ENCODE measurements around the gene ADAM15. TPM values are rescaled to one million over a fixed set of nuclear protein-coding genes. Genes with fewer than 3 reads are reported as not detected.

ADAM15 gene
- total RNA-seq, 2 experiments from 2014 or later = 17.2 to 20.1 TPM

DNA sequence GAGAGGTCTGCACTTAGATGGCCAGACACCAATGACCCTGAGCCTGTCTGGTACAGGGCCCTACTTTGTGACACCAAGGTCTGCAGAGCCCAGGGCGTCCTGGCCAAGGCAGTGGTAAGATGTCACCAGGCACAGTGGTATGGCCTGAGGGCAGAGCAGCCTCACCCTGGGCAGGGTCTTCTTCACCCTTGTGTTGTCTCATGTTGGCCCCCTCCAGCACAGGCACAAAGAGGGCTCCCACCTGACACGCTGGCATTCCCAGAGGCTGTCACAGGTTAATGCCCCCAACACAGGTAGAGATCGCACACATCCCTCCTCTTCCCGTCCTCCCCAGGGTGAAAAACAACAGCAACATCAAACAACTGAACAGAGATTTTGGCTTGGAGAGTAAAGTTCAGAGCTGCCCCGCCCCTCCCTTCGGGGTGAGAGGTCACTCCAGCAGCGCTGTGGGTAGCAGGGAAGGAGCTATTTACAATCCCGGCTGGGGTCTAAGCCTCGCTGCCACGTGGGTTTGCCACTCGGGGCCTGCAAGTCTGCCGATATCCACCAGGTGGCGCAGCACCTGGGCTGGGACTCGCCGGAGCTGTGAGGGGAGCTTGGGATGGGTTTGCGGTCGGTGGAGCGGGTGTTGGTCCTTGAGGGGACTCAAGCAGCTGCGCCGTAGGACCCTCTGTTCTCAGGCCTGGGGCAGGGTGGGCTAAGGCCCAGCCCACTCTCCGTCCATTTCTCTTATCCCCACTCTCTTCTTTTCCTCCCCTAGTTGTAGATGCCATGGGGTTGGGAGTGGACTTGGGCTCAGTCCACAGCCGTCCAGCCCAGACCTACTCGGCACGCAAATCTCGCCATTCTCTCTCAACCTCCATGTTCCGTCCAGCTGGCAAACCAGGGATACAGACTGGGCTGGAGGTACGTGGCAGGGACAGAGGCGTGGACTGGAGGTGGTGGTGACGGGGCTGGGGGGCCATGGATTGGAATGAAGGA lies 40.2 kb downstream of the ADAM15 start:
- H3K27me3 Mint-ChIP-seq = no peaks in the 10 kb centered on the region
- no peaks in the 10 kb centered on the region for H3K36me3 ChIP-seq (ENCODE audit: insufficient read depth, low read length)
- no peaks in the 10 kb centered on the region for H3K27me3 ChIP-seq (ENCODE audit: control insufficient read depth in 1 of 2, insufficient read depth in 2 of 2, low read length in 2 of 2)
- no peak overlapping the region for H3K27ac Mint-ChIP-seq
- POLR2A ChIA-PET = interaction anchor here (1.0 to 1.1 kb wide), 3 partner anchors 21 to 81 kb away, joined by 3 to 9 read pairs (median 7); partner anchors contain the start of gene KRTCAP2
- H3K4me1 ChIP-seq (ENCODE audit: insufficient read depth, low read length) = peaks cover 13% of the 10 kb centered on the region
- no peak overlapping the region for H3K4me3 ChIP-seq (ENCODE audit: low read length)
- ATAC-seq (ENCODE audit: poor library complexity) = peak; percentile 91
- CTCF ChIA-PET = interaction anchor here (0.5 to 2.0 kb wide), 21 partner anchors 11 to 517 kb away, joined by 3 to 29 read pairs (median 4); partner anchors contain the start of genes ADAM15, DPM3, KRTCAP2 and PYGO2
- no peaks in the 10 kb centered on the region for H3K9me3 ChIP-seq (ENCODE audit: control insufficient read depth in 1 of 2, insufficient read depth in 1 of 2, low read length in 2 of 2)
- no peak overlapping the region for H3K27ac ChIP-seq (ENCODE audit: low read depth in 1 of 2, low read length in 2 of 2)
- intact Hi-C loops (cut with DNase I, micrococcal nuclease) = loop anchor here (1.0 to 10.0 kb wide), 5 partner anchors 36 to 503 kb away; partner anchors contain the start of gene EFNA1 (in 1 of the 2)
- peaks cover 10% of the 10 kb centered on the region for H3K4me1 Mint-ChIP-seq (ENCODE audit: low read depth)
- peak; percentile 67 to 88 (median 76) for DNase-seq
- no peaks in the 10 kb centered on the region for H3K9me3 Mint-ChIP-seq
- H3K36me3 Mint-ChIP-seq (ENCODE audit: low read depth) = no peaks in the 10 kb centered on the region
- no peak overlapping the region for H3K4me3 Mint-ChIP-seq
- TF ChIP-seq, protein P1, sequence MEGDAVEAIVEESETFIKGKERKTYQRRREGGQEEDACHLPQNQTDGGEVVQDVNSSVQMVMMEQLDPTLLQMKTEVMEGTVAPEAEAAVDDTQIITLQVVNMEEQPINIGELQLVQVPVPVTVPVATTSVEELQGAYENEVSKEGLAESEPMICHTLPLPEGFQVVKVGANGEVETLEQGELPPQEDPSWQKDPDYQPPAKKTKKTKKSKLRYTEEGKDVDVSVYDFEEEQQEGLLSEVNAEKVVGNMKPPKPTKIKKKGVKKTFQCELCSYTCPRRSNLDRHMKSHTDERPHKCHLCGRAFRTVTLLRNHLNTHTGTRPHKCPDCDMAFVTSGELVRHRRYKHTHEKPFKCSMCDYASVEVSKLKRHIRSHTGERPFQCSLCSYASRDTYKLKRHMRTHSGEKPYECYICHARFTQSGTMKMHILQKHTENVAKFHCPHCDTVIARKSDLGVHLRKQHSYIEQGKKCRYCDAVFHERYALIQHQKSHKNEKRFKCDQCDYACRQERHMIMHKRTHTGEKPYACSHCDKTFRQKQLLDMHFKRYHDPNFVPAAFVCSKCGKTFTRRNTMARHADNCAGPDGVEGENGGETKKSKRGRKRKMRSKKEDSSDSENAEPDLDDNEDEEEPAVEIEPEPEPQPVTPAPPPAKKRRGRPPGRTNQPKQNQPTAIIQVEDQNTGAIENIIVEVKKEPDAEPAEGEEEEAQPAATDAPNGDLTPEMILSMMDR (IDR thresholded peaks at IDR 0.05) = peak; percentile 91

- Histone ChIP-seq H3K9me3 (ENCODE audit: control insufficient read depth in 1 of 2, insufficient read depth in 1 of 2, low read length in 2 of 2) (no peaks in the 10 kb centered on the region), H3K4me1 (ENCODE audit: insufficient read depth, low read length) (peaks cover 9% of the 10 kb centered on the region), H3K27me3 (ENCODE audit: control insufficient read depth in 1 of 2, insufficient read depth in 2 of 2, low read length in 2 of 2) (no peaks in the 10 kb centered on the region), H3K27ac (ENCODE audit: low read depth in 1 of 2, low read length in 2 of 2) (no peak overlapping the region), H3K4me3 (ENCODE audit: low read length) (no peak overlapping the region), H3K36me3 (ENCODE audit: insufficient read depth, low read length) (no peaks in the 10 kb centered on the region)
- no peaks in the 10 kb centered on the region for H3K9me3 Mint-ChIP-seq
- CTCF ChIA-PET = interaction anchor here (0.5 to 2.0 kb wide), 19 partner anchors 12 to 516 kb away, joined by 3 to 29 read pairs (median 4); partner anchors contain the start of genes ADAM15, DPM3, KRTCAP2 and PYGO2
- intact Hi-C loops (cut with DNase I, micrococcal nuclease) = loop anchor here (5.0 to 10.0 kb wide), 3 partner anchors 35 to 503 kb away; partner anchors contain the start of gene EFNA1 (in 1 of the 2)
- H3K4me1 Mint-ChIP-seq (ENCODE audit: low read depth) = peaks cover 10% of the 10 kb centered on the region
- no peaks in the 10 kb centered on the region for H3K36me3 Mint-ChIP-seq (ENCODE audit: low read depth)
- no peaks in the 10 kb centered on the region for H3K27me3 Mint-ChIP-seq
- H3K4me3 Mint-ChIP-seq = no peak overlapping the region
- DNase-seq (peak in 1 of 14 experiments; percentile 35), ATAC-seq (ENCODE audit: poor library complexity) (no peak)
- no peak overlapping the region for H3K27ac Mint-ChIP-seq
- TF ChIP-seq, protein P1 (IDR thresholded peaks at IDR 0.05) = no peak
- POLR2A ChIA-PET = interaction anchor here (1.1 kb wide), 2 partner anchors 76 to 81 kb away, joined by 7 to 9 read pairs; partner anchors contain the start of gene KRTCAP2
These were observed 41.0 kb downstream of the ADAM15 start for GRCh38 chr1:155092131-155092530.

- Histone ChIP-seq H3K27me3 (ENCODE audit: control insufficient read depth in 1 of 2, insufficient read depth in 2 of 2, low read length in 2 of 2) (no peaks in the 10 kb centered on the region), H3K27ac (ENCODE audit: low read depth in 1 of 2, low read length in 2 of 2) (no peak overlapping the region), H3K9me3 (ENCODE audit: control insufficient read depth in 1 of 2, insufficient read depth in 1 of 2, low read length in 2 of 2) (no peaks in the 10 kb centered on the region), H3K4me3 (ENCODE audit: low read length) (no peak overlapping the region), H3K4me1 (ENCODE audit: insufficient read depth, low read length) (peaks cover 9% of the 10 kb centered on the region), H3K36me3 (ENCODE audit: insufficient read depth, low read length) (no peaks in the 10 kb centered on the region)
- H3K27ac Mint-ChIP-seq = no peak overlapping the region
- TF ChIP-seq, protein P1 (IDR thresholded peaks at IDR 0.05) = no peak
- POLR2A ChIA-PET = no interaction called here
- H3K4me3 Mint-ChIP-seq = no peak overlapping the region
- no peaks in the 10 kb centered on the region for H3K27me3 Mint-ChIP-seq
- no peaks in the 10 kb centered on the region for H3K9me3 Mint-ChIP-seq
- DNase-seq = peak in 1 of 14 experiments; percentile 16
- intact Hi-C loops (cut with DNase I, micrococcal nuclease) = loop anchor here (5.0 to 10.0 kb wide), 3 partner anchors 35 to 502 kb away; partner anchors contain the start of gene EFNA1 (in 1 of the 2)
- no peaks in the 10 kb centered on the region for H3K36me3 Mint-ChIP-seq (ENCODE audit: low read depth)
- peaks cover 5% of the 10 kb centered on the region for H3K4me1 Mint-ChIP-seq (ENCODE audit: low read depth)
- CTCF ChIA-PET = no interaction called here
- ATAC-seq (ENCODE audit: poor library complexity) = no peak
These were observed 41.5 kb downstream of the ADAM15 start for GRCh38 chr1:155092641-155093040.

Measured in CD4-positive, alpha-beta T cell (primary cell).